Measurements from ENCODE around the gene PGR.

DNA sequence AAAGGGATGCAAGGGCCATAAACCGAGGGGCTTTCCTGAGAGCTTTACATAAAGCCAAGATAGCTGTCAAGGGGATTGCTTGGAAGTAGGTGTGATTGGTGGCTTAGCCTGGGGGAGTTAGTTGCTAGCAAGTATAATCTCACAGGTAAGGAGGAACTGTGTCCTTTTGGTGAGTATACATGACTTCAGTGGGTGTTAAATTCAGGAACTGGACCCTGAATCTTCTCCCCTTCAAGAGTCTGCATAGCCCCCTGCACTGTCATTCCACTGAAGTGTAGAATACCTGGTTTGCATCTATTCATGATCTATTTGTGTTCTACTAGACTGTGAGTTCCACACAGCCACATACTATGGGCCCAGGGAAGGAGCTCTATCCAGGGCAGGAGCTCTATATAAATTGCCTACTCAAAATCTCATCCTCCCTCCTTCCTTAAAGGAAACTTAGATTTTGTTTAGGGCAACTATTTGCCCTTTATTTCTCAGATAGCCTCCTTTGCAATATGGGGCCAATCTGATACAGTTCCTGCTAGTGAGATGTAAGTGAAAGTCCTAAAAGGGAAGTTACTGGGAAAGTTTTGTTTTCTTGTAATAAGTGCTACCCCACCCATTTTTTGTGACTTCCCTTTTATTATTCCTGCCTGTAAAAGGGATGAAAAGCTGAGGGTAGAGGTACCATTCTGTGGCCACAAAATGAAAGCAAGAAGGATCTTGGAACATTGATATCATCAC, 120.5 kb downstream of the PGR start:
- TF ChIP-seq, protein P1, sequence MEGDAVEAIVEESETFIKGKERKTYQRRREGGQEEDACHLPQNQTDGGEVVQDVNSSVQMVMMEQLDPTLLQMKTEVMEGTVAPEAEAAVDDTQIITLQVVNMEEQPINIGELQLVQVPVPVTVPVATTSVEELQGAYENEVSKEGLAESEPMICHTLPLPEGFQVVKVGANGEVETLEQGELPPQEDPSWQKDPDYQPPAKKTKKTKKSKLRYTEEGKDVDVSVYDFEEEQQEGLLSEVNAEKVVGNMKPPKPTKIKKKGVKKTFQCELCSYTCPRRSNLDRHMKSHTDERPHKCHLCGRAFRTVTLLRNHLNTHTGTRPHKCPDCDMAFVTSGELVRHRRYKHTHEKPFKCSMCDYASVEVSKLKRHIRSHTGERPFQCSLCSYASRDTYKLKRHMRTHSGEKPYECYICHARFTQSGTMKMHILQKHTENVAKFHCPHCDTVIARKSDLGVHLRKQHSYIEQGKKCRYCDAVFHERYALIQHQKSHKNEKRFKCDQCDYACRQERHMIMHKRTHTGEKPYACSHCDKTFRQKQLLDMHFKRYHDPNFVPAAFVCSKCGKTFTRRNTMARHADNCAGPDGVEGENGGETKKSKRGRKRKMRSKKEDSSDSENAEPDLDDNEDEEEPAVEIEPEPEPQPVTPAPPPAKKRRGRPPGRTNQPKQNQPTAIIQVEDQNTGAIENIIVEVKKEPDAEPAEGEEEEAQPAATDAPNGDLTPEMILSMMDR (IDR thresholded peaks at IDR 0.05) = no peak
- TF ChIP-seq POLR2A (IDR thresholded peaks at IDR 0.05; ENCODE audit: low read depth) (no peak), EP300 (IDR thresholded peaks at IDR 0.05) (no peak), POLR2AphosphoS5 (IDR thresholded peaks at IDR 0.05) (no peak)

Data from esophagus muscularis mucosa (tissue), 4 donors.